Panc1 (cell line): ENCODE data around the gene AGAP4.
"Not testable (repeated sequence)": the region's sequence is repeated elsewhere in the genome, so short reads cannot be mapped to it uniquely, and the experiment has no call there.

Experiments used
- SIN3A ChIP-seq: IDR thresholded peaks from 2 replicates; pipeline ENCODE4 v1.6.1; 2012; ENCODE audit warnings: low read depth, mild to moderate bottlenecking, low read length, moderate library complexity, borderline replicate concordance; ENCODE audit not compliant: insufficient read depth
- TF ChIP-seq, protein P1 (sequence below): fragments of 450-650 bp; IDR thresholded peaks from 2 replicates; pipeline ENCODE4 v1.5.1; 2017; ENCODE audit warnings: mild to moderate bottlenecking

DNA sequence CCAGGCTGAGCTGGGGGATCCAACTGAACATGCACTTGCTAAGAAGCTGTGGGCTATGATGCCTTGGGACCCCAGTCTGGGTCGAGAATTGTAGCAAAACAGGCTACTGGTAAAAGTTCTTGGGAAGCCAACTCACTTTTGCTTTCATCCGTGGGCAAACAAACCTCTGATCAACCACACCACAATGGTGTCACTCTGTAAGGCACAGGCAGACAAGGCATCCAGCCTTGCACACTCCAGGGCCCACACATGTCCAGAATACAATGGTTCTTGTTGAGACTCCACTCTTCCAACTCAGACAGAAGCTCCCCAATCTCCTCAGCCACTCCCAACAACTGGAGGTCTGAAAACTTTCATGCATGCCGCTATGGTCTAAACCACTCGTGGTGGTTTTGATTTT, 10.6 kb upstream of the AGAP4 start:
- TF ChIP-seq SIN3A: not testable (repeated sequence)
- TF ChIP-seq, protein P1, sequence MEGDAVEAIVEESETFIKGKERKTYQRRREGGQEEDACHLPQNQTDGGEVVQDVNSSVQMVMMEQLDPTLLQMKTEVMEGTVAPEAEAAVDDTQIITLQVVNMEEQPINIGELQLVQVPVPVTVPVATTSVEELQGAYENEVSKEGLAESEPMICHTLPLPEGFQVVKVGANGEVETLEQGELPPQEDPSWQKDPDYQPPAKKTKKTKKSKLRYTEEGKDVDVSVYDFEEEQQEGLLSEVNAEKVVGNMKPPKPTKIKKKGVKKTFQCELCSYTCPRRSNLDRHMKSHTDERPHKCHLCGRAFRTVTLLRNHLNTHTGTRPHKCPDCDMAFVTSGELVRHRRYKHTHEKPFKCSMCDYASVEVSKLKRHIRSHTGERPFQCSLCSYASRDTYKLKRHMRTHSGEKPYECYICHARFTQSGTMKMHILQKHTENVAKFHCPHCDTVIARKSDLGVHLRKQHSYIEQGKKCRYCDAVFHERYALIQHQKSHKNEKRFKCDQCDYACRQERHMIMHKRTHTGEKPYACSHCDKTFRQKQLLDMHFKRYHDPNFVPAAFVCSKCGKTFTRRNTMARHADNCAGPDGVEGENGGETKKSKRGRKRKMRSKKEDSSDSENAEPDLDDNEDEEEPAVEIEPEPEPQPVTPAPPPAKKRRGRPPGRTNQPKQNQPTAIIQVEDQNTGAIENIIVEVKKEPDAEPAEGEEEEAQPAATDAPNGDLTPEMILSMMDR: not testable (repeated sequence)
